Femur (tissue), 1 donor: Measurements from ENCODE around the gene GPR31.

ENCODE experiments used
- DNase-seq: peaks from one replicate; pipeline ENCODE4 v3.0.0-alpha.2; 2017

The GPR31 gene

DNA sequence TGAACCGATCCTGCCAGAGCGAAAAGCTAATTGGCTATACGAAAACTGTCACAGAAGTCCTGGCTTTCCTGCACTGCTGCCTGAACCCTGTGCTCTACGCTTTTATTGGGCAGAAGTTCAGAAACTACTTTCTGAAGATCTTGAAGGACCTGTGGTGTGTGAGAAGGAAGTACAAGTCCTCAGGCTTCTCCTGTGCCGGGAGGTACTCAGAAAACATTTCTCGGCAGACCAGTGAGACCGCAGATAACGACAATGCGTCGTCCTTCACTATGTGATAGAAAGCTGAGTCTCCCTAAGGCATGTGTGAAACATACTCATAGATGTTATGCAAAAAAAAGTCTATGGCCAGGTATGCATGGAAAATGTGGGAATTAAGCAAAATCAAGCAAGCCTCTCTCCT is 20.7 kb downstream of the GPR31 start:
- DNase-seq, result no peak

DNA sequence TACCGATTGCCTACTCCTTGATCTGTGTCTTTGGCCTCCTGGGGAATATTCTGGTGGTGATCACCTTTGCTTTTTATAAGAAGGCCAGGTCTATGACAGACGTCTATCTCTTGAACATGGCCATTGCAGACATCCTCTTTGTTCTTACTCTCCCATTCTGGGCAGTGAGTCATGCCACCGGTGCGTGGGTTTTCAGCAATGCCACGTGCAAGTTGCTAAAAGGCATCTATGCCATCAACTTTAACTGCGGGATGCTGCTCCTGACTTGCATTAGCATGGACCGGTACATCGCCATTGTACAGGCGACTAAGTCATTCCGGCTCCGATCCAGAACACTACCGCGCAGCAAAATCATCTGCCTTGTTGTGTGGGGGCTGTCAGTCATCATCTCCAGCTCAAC is 21.4 kb downstream of the GPR31 start:
- DNase-seq, result no peak

DNA sequence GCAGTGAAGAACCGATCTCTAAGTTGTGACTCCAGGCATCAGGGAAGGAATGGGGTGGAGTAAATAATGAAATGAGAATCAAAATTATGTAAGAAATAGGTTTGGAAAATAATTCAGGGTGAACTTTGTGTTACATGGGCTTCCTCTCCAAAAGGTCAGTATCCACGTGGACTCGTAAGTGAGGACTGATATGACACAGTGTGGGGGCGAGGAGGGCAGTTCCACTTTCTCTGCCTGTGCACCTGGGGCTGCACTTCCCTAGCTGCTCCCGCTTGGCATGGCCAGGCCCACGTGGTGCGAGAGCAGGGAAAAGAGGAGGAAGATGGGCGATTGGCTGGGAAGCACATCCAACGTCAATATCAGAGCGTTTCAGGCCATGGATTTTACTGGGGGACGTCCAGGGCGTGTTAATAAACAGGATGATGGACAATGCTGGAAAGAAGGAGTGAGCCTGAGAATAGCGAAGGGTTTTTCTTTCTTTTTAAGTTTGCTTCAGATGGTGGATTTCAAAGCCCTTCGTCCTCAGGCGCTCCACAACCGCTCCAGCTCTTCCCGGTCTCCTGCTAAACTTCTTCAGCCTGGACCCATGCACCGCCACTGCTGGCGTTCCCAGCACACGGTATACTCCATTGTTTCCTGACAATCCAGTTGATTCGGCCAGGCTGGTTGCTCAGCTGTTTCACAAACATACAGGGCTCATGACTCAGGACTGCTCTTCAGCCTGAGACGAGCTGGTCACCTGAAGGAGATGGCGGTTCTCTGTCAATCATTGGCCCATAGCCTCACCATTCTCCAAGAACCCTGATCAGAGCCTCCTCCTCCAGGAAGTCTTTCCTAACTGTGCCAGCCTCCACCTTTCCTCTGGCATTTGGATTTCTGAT is 23.1 kb downstream of the GPR31 start:
- no peak for DNase-seq

DNA sequence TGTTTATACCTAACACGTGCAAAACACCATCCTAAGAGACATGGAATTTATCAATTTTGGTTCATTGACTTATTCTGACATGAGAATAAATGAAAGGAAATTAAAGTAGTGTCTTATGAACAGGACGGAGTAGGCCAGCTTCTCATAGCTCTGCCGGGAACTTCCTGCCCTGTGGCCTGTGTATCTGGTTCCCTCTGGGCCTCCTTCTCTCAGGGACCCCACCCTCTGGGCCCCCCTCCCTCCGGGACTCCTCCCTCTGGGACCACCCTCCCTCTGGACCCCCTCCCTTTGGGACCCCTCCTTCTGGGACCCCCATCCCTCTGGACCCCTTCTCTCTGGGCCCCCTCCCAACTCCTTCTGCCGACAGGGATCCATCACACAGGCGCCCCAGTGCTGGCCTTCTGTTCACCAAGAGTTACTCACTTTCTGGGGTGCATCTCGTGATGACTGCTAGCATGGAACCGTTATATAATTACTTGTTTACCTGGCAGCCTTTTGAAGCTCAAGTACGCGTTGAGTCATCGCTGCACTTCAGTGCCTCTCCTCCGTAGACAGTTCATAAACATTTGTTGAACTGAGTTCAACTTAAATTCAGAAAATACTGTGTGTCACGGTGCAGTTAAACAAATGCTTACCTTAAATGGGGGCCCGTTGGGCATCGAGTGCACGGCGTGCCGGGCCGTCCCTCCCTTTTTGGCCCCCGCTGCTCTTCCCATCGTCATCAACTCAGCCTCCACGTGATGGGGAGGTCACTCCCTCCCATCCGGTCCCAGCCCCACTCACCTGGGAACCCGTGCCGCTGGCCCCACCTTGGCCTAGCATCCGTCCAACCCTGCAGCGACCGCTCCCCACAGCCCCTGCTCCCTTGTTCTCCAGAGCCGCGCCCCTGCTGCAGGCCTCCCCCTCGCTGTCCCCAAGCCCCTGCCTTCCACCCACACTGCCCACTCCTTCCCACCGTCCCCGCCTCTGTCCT is 26.8 kb downstream of the GPR31 start:
- DNase-seq, result no peak

DNA sequence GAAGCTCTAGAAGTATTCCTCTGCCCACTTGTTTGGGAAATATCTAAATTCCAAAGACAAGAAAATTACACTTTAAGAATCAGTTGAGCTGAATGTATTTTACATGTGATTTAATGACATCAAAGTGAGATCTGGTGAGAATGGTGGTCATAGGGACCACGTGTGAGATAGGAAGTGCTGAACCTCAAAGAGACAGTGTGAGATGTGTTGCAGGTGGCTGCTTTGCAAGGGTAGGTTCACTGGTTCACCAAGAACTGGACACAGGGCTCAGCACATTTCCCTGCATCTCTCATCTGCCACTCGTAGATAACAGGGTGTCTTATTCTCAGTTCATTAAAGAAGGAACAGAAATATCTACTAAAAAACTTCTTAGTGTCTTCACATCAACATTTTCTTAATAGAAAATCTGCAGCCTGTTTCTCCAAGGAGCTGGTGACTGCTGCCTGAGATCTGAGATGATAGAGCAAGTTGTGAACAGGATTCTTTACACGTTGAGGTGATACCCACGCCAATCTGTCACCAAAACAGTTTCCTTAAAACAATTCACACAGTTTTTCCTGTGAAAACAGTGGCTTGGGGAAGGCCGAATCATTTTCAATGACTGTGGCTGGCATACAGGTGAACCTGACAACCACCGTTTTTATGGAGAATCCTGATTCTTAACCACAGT is 27.6 kb downstream of the GPR31 start:
- DNase-seq, result no peak

DNA sequence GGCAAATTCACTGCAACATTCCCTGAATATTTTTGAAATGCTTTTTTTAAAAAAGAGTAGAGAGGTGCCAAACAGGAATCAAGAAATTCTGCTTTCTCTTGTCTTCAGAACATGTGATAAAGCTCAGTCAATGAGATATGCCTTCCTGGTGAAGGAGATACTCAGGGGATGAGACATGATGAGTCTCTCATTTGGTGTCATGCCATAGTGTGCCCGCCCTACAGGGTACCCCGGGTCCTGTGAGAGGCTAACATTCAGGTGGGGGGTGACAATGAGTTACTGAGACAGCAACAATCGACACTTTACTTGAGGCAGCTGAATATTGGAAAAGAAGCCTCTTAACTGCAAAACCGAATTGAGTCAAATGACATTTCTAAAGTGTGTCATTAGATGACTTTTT is 28.2 kb downstream of the GPR31 start:
- no peak for DNase-seq

DNA sequence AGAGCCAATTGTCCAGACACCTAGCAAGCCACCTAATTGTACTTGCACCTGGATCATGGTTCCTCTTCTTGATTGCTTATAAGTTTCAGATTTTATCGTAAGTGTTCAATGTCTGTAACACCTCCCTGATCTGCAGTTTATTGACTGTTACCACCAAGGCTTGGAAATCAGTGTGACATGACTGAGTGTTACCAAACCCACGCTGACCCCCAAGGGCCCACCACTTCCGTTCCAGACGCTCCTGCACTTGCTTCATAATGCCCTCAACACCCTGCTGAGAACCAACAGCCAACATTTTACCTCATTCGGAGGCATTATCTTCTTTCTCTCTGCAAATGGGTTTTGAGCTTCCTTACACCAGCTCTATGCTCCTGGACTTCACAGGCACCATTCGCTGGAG is 28.6 kb downstream of the GPR31 start:
- DNase-seq, result no peak

DNA sequence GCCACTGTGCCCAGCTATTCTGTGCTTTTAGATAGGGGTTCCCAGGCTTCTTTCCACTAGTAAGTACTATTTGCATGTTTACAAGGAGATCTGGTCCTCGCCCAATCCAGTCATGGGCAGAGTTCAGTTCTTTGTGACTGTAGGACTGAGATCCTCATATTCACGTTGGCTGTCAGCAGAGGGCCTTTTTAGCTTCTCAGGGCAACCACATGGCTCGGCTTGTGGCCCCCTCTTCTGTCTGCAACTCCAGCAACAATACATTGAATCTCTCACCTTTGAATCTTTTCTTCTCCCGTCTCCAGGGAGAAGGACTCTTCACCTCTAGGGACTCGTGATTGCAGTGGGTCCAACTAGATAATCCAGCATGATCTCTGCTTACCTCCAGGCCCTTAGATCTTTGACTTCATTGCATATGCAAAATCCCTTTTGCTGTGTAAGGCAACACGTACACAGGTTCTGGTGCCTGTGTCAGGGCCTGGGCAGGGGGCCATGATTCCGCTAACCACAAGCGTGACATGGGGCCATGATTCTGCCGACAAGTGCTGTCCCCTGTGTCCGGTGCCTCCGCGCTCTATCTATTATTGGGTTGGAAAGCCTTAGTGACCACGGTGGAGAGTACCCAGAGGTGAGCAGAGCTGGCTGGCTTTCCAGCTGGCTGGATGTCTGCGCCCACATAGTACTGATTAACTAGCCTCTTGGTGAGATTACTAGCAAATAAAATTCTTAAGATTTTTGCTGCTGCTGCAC is 29.8 kb downstream of the GPR31 start:
- DNase-seq, result no peak

DNA sequence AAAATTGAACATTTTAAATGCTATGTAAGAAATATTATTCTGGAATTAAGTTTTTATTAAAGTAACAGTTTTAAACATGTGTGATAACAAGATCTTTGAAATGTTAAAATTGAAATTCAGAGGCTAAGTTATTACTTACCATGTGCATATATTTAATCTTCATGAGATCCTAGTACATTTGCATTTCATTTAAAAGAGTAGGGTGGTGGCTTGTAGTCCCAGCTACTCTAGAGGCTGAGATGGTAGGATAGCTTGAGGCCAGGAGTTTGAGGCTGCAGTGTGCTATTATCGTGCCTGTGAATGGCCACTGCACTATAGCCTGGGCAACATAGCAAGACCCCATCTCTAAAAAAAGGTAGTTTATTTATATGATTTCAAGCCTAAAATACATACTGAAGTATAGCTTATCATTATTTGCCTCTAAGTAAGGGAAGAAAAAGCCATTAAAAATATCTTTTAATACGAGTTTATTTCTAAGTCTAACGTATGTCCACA is 31.9 kb downstream of the GPR31 start:
- DNase-seq, result no peak

DNA sequence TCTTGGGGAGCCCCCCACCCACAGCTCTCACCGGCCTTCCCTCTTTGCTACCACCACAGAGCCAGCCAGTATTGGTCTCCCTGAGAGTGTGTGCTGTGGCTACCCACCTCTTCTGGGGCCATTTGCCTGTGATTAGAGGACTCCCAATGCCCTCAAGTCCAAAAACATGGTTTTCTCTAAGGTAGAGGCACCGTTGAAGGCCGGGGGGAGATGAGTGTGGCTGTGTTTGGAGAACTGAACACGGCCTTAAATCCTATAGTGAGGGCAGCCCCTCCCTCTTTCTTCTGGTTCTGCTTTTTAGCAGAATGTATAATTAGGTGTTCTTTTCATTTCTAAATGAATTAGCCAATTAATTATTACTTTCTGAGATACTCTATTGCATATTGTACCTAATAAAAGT is 32.4 kb downstream of the GPR31 start:
- no peak for DNase-seq

DNA sequence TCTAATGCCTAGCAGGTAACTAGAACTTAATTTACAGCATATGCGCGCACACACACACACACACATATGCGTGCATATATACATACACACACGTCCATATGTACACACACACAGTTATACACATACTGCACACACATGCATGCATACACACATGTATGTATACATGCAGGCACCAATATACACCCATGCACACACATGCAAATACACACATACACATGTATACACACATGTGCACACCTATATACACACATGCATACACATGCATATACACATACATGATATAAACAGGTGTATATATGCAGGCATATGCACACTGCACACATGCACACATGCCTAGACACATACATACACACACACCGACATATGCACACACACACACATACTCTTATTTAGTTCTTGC is 33.0 kb downstream of the GPR31 start:
- no peak for DNase-seq

DNA sequence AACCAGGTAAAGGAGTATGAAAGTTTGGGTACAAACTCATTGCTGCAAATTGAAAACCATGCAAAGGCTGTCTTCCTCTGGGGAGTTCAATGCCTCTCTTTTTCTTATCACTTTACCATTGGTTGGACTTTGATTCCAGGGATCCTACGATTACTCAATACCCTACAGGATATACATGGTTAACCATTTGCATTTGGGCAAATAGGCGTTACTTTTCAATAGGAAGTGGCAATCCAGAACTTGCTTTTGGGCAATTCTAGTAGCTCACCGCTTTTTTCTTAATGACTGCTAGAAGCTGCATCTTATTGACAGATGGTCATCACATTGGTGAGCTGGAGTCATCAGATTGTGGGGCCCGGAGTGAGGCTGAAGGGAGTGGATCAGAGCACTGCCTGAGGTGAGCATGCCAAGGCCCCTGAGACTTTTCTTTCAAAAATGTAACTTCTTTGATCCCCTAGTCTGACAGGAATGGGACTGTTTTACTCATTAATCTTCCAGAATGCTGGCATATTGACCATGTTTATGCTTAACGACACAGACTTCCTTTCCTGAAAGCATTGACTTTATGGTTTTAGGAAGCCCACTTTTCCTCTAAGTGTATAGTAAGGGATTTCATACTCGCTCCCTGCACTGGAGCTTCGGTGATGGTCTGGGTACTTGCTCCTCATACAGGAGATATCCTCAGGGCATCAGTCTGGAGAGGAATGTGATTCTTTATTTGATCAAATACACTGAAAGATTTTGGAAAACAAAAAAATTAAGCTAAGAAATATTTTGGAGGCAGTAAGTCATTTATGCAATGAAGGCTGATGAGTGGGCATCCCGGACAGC is 34.7 kb downstream of the GPR31 start, which contains the start of gene CCR6:
Gene CCR6 (plus strand): TSS at position 270 of the 831 bp plus-strand sequence. CDS start 13,039 bp downstream, outside the sequence.
- no peak for DNase-seq

DNA sequence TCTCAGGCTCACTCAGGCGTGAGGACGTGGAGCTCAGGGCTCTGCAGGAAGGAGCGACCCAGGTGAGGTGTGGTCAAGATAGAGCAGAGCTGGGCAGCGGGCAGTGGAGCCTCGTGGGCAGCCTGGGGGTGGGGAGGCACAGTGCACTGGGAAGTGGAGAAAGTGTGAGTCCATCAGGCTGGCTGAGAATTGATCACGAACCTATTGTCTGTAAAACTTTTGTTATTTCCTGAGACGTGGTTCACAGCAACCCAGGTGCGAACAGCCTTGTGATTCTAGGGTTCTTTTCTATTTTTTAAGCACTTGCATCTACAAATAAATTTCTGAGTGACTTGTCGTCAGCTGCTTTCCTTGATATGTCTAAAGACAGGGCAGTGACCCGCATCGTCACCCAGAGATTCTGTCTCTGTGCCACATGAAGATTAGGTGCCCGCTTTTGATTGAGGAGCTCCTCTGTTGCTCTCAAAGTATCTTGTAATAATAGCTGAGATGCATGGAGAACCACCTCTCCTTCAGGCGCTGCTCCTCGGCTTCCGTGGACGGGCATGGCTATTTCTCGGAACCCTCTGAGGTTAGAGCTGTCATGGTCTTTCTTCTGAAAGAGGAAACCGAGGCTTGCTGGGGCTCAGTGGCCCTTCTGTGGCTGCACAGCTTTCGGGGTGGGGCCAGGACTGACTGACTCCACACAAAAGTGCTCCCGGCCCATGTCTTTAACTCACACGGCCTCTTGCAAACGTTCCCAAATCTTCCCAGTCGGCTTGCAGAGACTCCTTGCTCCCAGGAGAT is 35.5 kb downstream of the GPR31 start:
- no peak for DNase-seq

DNA sequence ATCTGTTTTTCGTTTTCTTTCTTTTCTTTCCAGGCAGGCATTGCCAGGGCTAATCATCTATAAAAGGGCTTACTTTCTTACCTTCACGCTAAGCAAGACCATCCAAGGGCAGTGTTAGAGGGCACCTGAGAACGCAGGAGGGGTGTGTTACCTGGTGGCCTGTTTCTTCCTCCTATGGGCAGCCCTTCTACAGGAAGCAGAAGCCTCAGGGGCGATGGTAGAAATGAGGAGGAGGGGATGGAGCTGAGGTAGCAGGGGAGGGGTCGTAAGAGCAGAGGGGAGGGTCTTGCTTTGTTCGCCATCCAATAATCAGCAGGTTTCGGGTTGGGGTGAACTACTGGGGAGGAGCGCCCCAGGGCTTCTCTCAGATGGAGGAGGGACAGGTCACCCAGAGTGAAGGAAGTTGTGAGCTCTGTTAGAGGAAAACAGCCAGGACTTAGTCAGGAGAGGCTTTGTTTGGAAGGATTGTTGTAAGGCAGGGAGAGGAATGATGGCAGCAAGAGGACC is 36.4 kb downstream of the GPR31 start:
- no peak for DNase-seq

DNA sequence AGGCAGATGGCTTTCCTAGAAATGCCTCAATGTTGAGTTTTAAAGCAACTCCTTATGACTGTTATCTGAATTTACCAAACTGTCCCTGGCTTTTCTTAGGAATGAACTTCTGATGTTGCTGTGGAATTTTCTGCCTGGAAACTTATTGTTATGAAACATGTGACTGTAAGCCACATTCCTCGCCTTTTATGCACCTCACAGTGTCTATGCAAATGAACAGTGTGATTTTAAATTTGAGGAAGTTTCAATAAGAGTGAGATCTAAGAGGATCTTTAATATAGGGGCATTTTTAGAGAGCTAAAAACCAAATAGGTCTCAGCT is 37.2 kb downstream of the GPR31 start:
- no peak for DNase-seq

DNA sequence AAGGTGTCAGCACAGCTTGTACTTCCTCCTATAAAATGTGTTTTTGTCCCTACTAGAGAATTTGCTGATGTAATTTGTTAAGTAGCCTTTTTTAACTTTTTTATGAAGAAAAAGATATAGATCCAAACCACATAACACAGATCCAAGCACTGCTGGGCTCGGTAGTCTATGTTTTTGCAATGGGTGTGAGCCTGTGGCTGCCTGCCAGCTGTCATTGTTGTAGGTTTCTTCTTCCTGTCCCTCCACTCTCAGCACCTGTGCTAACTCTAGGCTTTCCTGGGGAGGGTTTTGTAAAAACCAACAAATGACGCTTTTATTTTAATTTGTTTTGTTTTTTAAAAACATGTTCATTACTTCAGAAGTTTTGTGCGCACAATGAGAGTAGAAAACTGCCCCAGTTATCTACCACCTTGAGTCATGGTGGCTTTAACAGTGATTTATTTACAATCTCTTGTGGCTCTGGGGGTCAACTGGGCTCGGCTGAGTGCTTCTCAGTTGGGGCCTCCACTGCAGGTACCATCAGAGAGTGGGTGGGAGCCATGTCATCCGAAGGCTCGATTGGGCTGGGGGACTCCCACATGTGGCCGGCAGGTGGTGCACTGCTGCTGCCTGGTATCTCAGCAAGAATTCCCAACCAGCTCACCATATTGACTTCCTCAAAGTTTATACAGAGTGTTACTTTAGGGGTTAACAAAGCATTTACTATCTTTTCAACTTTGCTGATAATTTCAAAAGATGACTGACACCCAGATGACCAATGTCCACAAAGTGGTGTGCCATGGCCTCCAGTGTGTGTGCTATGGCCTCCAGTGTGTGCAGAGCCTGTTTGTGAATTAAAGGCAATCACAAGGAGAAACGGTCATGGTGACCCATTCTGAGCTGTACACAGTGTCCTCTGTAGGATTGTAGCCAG is 37.9 kb downstream of the GPR31 start:
- no peak for DNase-seq

DNA sequence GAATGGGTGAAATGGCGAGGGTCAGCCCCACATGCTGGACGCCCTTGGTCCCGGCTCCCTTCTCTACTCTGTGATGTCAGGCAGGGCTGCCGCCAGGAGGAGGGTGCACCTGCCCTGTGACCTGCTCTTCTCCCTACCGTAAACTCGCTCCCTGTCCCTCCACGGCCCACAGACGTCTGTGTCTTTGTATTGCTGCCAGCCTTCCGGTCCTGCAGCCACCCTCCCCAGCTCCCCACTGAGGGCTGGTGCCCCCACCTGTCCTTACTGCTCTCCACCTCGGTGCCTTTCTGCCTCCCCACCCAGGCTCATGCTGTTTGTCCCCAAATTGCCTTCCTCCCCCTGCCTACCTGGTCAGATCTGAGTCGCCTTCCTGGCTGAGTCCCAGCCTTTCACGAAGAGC is 38.9 kb downstream of the GPR31 start:
- DNase-seq, result no peak

DNA sequence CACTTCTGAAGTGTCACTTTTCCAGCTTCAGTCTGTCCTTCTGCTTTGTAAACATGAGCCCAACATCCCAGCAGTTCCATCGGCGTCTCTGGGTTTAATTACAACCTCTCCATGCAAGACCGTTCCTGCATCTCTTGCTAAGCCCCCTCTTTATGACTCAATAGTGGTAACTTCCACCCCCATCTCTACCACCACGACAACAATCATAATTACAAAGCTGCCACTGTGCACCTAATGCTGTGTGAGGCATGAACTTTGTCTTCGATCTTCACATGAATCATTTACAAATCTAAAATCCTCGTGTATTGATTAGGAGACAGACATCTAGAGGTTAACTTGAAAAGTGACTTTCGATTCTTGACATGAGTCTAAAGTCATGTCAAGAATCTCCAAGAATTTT is 39.8 kb downstream of the GPR31 start:
- DNase-seq, result no peak

DNA sequence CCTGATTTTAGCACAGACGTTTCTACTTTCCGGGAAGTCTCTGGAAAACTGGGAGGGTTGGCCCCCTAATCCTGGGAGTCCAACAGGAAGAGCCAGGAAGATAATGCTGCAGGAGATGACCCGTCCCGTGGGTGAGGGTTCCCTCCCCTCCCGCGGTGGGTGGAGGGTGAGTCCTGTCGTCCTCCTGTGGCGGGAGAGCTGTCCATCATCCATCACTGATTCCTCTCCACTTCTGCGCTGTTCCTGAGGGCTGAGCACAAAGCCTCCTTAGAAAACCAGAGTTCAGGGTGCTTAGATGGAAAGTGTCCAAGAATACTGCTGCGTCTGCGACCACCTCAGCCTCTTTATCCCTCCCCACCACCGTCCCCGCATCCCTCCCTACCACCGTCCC is 40.9 kb downstream of the GPR31 start:
- DNase-seq, result no peak
